GM18502 (cell line): Measurements from ENCODE around the gene UBE2K.
"Not testable (repeated sequence)": the region's sequence is repeated elsewhere in the genome, so short reads cannot be mapped to it uniquely, and the experiment has no call there.

Experiments used
- ATAC-seq: cut with Tn5 transposase; IDR thresholded peaks from one replicate; pipeline ENCODE4 v1.9.1; 2021; ENCODE audit warnings: mild to moderate bottlenecking; ENCODE audit not compliant: unreplicated experiment, poor library complexity

Gene UBE2K

DNA sequence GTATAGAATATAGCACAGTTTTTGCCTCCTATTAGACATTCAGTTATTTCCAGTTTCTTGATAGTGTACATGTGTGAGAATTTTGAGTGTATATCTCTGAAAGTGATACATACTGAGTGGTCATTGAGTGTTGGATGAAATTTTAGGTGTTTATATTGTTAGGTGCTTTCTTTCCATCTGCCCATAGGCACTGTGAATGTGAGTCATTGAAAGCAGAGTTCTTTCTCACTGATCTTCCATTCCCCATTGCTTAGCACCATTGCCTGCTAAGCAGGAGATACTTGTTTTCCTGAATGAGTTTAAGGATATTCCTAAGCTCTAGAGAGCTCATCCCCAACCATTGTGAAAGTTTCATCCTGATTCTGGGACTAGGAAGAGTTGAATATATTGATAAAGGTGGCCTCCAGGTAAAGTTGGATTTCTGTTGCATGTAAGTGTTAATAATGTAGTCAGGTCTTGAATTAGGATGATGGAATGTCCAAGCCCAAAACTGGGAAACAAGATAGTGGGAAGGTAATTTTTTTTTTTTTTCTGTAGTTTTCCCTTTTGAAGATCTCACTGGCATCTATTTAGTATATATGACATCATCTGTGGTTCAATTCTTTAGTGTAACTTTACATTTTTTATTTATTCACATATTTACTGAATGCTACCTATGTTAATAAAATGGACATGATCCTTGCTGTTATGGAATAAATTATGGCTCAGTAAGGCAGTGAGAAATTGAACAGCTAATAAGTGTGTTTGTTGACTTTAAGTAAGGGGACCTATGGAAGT, 22.1 kb downstream of the UBE2K start:
- no peak for ATAC-seq

DNA sequence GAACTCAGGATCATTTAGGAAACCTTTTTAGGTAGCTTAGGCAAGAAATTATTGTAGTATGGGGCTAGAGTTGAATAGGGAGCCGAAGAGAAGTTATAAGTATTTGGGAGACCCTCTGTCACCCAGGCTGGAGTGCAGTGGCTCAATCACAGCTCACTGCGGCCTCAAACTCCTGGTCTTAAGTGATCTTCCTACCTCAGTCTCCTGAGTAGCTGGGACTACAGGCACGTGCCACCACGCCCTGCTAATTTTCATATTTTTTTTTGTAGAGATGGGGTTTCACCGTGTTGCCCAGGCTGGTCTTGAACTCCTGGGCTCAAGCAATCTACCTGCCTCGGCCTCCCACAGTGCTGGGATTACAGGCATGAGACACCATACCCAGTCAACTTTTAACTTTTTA, 23.3 kb downstream of the UBE2K start:
- not testable (repeated sequence) for ATAC-seq

DNA sequence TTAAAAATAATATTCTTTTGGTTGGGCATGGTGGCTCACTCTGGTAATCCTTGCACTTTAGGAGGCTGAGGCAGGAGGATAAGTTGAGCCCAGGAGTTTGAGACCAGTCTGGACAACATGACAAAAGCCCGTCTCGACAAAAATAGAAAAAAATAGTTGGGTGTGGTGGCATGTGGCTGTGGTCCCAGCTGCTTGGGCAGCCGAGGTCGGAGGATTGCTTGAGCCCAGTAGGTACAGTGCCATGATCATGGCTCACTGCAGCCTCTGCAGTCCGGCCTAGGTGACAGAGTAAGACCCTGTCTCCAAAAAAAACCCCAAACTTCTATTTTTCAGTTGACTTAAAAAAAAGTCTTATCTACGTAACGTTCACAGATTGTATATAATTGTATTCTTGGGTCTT, 23.9 kb downstream of the UBE2K start:
- no peak for ATAC-seq

DNA sequence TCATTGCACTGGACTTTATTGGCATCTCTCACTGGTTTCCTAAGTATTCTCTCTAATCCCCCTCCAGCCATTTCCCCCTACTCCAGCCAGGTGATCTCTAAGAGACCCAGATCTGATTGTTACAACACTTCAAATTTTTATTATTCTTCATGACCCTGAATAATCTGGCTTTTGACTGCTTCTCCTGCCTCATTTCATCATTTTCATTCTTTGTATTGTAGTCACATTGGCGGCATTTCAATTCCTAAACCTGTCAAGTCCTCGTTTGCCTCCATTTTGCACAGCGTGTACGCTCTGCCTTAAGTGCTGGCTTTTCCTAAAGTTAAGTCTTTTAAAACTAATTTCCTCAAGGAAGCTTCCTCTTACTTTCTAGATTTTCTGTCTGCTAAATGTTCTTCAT, 31.6 kb downstream of the UBE2K start:
- ATAC-seq = no peak

DNA sequence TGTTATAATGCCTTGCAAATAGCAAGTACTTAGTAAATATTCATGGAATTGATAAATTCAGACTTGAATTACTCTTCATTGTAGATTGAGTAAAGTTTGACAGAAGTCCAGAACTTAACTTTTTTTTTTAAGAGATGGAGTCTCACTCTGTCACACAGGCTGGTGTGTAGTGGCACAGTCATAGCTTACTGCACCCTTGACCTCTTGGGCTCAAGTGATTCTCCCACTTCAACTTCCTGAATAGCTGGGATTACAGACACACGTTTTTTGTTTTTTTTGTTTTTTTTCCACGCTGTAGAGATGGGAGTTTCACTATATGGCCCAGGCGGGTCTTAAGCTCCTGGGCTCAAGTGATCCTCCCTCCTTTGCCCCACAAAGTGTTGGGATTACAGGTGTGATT, 32.1 kb downstream of the UBE2K start:
- no peak for ATAC-seq

DNA sequence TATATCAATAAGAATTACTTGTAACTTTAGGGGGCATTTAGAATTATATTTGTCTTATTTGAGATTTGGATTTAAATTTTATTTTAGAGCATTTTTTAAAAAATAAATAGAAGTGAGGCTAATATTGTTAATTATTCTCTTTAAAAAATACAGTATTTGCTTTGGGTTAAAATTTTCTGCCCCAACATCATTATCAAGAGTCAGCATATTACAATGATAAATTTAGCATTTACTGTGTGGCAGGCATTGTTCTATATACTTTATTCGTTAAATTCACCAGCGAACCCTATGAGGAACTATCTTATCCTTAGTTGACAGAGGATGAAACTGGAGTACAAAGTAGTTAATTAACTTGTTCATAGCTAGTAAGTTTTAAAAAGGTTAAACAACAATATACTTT, 34.0 kb downstream of the UBE2K start:
- no peak for ATAC-seq

DNA sequence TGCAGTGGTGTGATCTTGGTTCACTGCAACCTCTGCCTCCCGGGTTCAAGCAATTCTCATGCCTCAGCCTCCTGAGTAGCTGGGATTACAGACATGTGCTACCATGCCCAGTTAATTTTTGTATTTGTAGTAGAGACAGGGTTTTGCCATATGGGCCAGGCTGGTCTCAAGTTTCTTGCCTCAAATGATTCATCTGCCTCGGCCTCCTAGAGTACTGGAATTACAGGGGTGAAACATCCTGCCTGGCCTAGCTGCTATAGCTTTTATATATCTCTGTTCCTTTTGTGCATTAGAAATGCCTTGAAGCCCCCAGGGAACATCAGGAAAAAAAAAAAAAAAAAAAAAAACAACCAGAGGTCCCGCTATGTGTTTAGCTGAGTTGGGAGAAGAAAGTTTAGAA, 34.8 kb downstream of the UBE2K start:
- no peak for ATAC-seq

DNA sequence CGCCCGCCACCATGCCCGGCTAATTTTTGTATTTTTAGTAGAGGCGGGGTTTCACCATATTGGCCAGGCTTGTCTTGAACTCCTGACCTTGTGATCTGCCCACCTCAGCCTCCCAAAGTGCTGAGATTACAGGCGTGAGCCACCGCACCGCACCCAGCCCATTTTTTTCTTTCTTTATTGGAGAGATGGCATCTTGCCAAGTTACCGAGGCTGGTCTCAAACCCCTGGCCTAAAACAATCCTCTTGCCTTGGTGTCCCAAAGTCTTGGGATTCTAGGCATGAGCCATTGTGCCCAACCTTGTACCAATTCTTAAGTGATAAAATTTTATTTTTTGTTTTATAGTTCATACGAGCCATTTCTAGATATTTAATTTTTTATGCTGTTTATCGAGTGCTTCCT, 41.7 kb downstream of the UBE2K start:
- ATAC-seq = not testable (repeated sequence)

DNA sequence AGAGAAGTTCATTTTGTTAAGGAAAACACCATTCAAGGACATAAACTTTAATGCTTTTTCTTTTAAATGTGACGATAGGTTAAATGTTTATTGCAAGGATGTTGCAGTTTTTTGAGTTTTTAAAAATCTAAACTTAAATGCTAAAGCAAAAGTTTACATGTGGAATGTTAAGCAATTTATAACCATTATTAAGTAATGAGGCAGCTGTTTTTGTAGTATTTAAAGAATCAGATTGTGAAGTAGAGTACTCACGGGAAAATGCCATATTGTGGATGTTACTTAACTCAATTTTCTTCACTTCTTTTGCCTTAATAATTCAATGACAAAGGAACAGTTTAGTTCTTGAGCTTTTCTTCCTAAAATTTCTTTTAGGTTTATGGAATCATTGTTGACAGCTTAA, 43.5 kb downstream of the UBE2K start:
- ATAC-seq = no peak

DNA sequence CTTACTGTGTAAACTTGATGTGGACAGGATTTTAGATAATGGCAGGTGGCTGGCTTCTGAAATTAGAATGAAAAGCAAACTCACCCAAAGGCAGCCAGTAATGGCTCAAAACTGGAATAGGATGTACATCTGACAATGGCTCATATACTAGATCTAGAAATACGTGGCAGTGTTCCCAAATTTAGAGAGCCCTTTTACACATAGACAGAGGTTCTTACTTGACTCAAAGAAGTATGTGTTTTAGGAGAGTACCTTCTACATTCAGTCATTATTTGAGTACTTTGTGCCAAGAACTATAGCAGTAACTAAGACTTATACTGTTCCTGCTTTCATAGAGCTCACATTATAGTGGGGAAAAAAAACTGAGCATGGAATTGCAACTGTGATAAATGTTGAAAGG, 48.0 kb downstream of the UBE2K start:
- ATAC-seq = no peak

DNA sequence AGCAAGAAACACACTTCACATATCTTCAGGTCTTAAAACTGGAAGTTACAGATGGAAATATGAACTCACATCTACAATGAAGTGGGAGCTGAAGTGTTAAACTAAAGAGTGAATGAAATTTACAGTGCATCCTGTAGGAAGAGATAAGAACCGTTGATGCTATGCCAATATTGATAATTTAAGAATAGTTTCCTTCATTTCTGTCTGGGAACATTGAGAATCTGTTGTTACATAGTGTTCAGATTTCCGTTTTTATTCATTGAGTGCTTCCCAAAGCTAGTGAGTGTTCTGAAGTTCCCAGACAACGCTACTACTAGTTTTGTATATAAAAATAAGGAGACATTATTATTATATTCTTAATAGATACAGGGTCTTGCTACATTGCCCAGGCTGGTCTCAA, 52.3 kb downstream of the UBE2K start:
- ATAC-seq = no peak

DNA sequence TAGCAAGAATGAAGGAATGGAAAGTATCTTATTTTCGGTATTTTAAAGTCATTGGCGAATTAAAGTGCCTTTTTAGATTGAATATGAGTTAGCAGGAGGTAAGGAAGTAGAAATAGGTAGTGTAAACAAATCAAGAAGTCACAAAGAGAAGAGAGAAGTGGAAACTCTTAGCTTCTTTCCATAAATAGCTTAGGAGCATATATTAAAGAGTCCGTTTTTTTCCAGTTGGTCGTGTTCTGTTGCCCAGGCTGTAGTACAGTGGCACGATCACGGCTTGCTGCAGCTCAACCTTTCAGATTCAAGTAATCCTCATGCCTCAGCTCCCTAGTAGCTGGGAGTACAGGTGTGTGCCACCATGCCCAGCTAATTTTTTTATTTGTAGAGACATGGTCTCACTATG, 56.4 kb downstream of the UBE2K start:
- no peak for ATAC-seq

DNA sequence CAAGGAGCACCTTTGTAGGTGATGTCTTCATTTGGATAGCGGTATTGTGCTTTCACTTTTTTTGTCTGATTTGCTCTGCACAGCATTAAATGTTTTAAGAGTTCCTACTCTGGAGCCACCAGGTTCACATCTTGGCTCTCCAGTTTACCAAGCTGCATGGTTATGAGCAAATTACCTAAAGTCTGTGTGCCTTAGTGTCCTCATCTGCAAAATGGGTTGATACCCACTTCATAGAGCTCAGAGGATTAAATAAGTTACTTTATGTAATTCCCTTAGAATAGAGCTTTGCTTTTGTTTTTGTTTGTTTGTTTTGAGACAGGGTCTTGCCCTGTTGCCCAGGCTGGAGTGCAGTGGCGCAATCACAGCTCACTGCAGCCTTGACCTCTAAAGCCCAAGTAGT, 58.2 kb downstream of the UBE2K start:
- ATAC-seq = no peak

DNA sequence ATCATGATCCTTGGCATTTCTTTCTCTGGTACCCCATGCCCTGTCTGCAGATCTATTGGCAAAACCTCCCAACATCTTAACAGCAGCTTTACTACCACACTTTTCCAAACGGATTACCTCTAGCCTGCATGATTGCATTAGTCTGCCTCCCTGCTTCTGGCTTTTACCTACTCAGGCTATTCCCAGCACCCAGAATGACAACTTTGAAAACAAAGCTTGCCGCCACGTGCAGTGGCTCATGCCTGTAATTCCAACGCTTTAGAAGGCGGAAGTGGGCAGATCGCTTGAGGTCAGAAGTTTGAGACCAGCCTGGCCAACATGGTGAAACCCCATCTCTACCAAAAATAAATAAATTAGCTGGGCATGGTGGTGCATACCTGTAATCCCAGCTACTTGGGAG, 60.2 kb downstream of the UBE2K start:
- ATAC-seq = no peak

DNA sequence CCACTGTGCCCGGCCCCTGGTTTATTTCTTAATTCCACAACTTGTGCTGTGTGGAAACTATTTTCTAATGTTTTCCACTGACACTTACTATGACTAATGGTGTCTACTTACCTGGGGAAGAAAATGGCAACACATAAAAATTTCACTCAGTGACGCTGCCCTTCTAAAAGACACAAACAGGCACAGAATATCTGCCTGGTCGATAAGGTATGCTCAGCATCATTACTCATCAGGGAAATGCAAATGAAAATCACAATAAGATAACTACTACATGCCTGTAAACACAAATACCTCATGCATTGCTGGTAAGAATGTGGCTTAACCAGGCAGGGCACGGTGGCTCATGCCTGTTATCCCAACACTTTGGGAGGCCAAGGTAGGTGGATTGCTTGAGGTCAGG, 61.6 kb downstream of the UBE2K start:
- ATAC-seq = no peak

DNA sequence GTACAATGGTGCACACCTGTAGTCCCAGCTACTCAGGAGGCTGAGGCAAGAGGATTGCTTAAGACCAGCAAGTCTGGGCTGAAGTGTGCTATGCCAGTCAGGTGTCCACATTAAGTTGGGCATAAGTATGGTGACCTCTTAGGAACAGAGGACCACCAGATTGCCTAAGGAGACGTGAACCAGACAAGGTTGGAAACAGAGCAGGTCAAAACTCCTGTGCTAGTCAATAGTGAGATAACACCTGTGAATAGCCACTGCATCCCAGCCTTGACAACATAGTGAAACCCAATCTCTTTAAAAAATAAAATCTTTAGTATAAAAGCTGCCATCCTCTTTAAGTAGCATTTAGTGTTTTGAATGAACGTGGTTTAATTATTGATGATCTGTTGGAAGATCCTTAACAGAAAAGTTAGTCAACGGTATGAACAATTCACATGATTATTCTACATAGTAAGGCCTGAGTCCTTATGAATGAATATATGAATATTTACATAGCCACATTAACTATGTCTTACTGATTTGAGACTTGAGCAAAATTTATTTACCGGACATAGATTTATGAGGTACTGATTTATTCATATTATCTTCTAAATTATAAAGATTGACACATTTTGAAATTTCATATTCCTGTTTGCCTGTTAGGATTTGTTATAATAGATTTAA, 63.2 kb downstream of the UBE2K start:
- no peak for ATAC-seq

DNA sequence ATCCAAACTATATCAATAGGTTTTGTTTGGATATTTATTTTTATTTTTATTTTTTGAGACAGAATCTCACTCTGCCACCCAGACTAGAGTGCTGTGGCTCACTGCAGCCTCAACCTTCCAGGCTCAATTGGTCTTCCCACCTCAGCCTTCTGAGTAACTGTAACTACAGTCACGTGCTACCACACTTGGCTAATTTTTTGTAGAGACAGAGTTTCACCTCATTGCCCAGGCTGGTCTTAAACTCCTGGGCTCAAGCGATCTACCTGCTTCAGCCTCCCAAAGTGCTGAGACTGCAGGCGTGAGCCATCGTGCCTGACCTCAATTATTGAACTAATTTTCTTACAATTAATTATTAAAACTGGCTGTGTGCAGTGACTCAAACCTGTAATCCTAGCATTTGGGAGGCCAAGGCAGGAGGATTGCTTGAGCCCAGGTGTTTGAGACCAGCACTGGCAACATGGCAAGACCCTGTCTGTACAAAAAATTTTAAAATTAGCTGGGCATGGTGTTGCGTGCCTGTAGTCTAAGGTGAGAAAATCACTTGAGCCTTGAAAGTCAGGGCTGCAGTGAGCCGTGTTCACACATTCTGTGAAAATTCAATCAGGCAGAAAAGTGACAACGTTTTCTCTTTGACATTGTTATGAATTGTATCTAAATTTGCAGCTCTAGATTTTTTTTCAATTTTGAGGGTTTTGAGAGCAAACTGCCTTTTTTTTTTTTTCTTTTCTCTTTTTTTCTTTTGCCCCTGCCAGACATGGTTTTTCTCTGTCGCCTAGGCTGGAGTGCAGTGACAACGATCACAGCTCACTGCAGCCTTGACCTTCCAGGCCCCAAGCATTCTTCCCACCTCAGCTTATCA, 66.0 kb downstream of the UBE2K start:
- ATAC-seq = peak; percentile 66

DNA sequence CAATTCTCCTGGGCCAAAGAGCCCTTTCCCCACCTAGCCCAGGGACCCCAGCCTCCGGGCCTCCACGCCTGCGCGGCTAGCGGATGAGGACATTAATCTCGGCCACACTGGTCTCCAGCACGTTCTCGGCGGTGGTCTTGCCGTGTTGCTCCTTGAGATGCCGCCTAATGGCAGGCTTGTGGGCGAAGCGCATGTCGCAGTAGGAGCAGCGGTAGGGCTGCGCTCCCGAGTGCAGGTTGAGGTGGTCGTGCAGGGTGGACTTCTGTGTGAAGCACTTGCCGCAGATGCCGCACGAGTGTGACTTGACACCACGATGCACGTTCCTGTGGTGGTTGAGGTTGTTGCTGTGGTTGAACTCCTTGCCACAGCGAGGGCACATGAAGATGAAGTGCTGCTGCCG, 72.1 kb downstream of the UBE2K start:
- ATAC-seq = no peak

DNA sequence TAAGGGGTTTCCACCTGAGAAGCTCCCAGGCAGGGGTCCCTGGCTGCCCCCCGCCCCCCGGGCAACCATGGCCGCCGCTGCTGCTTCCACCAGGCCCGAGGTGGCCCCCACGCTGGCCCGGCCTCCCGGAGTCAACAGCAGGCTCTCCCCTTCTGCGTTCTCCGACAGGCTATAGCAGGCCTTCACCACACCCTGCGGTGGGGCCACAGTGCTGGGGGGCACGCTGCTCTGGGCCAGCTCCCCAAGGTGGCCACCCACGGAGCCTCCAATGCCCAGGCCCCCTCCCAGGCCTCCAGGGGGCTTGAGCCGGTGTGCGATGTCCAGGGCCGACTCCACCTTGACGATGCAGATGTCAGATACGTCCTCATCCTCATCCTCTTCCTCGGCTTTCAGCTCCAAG, 72.5 kb downstream of the UBE2K start:
- no peak for ATAC-seq

DNA sequence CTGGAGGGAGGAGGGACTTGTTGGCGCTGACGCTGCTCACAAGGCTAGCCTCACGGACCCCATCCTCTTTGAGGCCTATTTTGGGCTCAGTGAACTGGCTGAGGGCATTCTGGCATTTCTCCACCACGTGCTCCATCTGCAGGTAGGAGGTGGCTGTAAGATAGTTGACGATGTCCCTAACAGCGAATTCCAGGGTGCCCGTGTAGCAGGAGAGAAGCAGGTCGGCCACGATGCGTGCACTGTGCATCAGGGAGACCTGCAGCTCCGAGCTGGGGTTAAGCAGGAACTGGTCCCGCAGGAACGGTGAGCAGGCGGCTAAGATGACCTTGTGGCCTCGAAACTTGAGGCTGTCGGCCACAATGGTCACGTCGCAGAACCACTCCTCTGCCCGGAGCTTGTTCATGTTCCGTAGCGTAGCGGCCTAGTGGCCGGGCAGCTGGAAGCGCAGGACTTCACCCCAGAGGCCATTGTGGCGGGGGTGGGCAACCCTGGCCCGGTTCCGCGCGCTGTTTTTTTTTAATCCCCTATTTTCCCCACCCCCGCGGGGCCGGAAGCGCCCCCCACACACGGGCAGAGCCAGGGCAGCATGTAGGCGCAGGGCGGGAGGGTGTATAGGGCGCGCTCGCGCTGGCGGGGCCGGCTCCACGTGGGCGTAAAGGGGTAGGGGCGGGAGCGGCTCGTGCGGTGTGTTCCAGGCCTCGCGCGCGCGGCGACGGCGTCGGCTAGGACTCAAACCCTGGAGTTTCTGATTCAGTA, 73.2 kb downstream of the UBE2K start:
- no peak for ATAC-seq

DNA sequence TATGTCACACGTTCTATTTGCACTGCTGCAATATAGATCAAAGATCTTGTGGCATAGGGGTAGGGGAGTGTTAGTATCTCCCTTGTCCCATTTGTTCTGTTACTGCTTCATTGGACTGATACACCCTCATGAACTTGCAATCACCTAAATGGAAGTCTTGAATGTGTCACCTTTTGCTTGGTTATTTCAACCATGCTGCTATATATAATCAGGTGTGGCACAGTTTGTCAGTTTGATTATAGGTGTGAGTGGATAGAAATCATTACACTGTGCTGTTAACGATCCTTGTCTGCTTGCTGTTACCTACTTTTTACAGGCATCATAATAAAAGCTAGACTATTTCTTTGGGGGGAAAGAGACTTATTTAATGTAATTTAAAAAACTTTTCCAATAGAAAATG, 84.1 kb downstream of the UBE2K start:
- ATAC-seq = not testable (repeated sequence)
